Psoas muscle (tissue), 8 donors: ENCODE measurements around the gene CCNI. TPM values are rescaled to one million over a fixed set of nuclear protein-coding genes. Genes with fewer than 3 reads are reported as not detected.
"Not testable (repeated sequence)": the region's sequence is repeated elsewhere in the genome, so short reads cannot be mapped to it uniquely, and the experiment has no call there.

Experiments used
- ATAC-seq, 4 donors: fragments of 200-7000 bp; cut with Tn5 transposase; one replicate each; pipeline ENCODE4 v1.9.1; 2020; ENCODE audit warnings: moderate library complexity in 3 of 4, mild to moderate bottlenecking in 2 of 4
- DNase-seq, 2 donors: peaks; one replicate each; pipeline ENCODE4 v3.0.0-alpha.2; 2020
- H3K27ac ChIP-seq: fragments of 200-600 bp; one replicate; pipeline ENCODE4 v1.8.0; 2022
- H3K27me3 ChIP-seq, 3 donors: fragments of 200-600 bp in 1 of 3; one replicate each; pipeline versions ENCODE4 v1.6.1 to v1.8.0; 2013 to 2022; ENCODE audit warnings: low read length in 2 of 3, mild to moderate bottlenecking in 2 of 3, moderate library complexity in 1 of 3; ENCODE audit not compliant: insufficient read depth in 3 of 3
- H3K36me3 ChIP-seq, 2 donors: fragments of 200-600 bp in 1 of 2; one replicate each; pipeline versions ENCODE4 v1.6.1 to v1.8.0; 2013 to 2022; ENCODE audit warnings: low read depth in 1 of 2, mild to moderate bottlenecking in 1 of 2, moderate library complexity in 1 of 2; ENCODE audit not compliant: insufficient read depth in 1 of 2
- H3K4me1 ChIP-seq: fragments of 200-600 bp; one replicate; pipeline ENCODE4 v1.8.0; 2022
- H3K4me3 ChIP-seq: fragments of 200-600 bp; one replicate; pipeline ENCODE4 v1.8.0; 2022; ENCODE audit warnings: mild to moderate bottlenecking
- H3K9me3 ChIP-seq: fragments of 200-600 bp; one replicate; pipeline ENCODE4 v1.8.0; 2022
- WGBS, 3 donors: extraction: QIAGEN DNeasy Blood & Tissue Kit; methylation state at CpG; one replicate each; pipeline versions ENCODE4 v1.1.6 to v1.1.7; 2013; 5-methylcytosine and 5-hydroxymethylcytosine counted together
- intact Hi-C, 2 donors: fragments of 100-400 bp; cut with DNase I; formaldehyde crosslinking; loops; one replicate each; pipeline versions ENCODE4 v1.11.0 to v1.14.2; 2022
- polyA plus RNA-seq, 3 donors: library from polyadenylated mRNA; stranded (reverse); fragments of 200-250 nt; gene quantifications; one replicate each; pipeline ENCODE4 v1.2.3, GENCODE V29; 2013
- total RNA-seq, 4 donors: library from RNA; stranded (reverse); fragmentation: NEBNext Ultra II Directional in 2 of 4; extraction: Animal tissue kit (Norgen Biotek cat#: 25700) in 2 of 4; gene quantifications; one replicate each; pipeline versions ENCODE4 v1.2.1 to v1.2.4, GENCODE V29; 2021 to 2023
- TF ChIP-seq, protein P1 (sequence below): fragments of 200-600 bp; IDR thresholded peaks from one replicate; pipeline ENCODE4 v1.8.0; 2022; ENCODE audit warnings: antibody characterized with exemption
- donor health status: healthy with polysubstance abuse.
- donor health status: DM: no; HTN: no; CAD: no; lungs with moderate emphysema.
- donor health status: Bipolar disorder and iron deficiency.
- donor health status: healthy.
- donor health status: DM: yes; HTN: yes; CAD: no.
- donor health status: DM: no; HTN: no; CAD: no.
- donor health status: DM: no; HTN: no; CAD: no.
- donor health status: DM: yes; HTN: yes; CAD: no.

The CCNI gene
- total and polyA plus RNA-seq, 7 donors, result 82.1 to 182 (median 147) TPM

- no peak for DNase-seq
- peaks cover 0 to 48% of the 10 kb centered on the region in 2 donors for H3K36me3 ChIP-seq
- 86 to 94% (median 91%) methylated on average over 1 of the region's 1 CpG for WGBS, 3 donors
- TF ChIP-seq, protein P1, sequence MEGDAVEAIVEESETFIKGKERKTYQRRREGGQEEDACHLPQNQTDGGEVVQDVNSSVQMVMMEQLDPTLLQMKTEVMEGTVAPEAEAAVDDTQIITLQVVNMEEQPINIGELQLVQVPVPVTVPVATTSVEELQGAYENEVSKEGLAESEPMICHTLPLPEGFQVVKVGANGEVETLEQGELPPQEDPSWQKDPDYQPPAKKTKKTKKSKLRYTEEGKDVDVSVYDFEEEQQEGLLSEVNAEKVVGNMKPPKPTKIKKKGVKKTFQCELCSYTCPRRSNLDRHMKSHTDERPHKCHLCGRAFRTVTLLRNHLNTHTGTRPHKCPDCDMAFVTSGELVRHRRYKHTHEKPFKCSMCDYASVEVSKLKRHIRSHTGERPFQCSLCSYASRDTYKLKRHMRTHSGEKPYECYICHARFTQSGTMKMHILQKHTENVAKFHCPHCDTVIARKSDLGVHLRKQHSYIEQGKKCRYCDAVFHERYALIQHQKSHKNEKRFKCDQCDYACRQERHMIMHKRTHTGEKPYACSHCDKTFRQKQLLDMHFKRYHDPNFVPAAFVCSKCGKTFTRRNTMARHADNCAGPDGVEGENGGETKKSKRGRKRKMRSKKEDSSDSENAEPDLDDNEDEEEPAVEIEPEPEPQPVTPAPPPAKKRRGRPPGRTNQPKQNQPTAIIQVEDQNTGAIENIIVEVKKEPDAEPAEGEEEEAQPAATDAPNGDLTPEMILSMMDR, result no peak
- no peak for ATAC-seq
- H3K9me3 ChIP-seq, result no peaks in the 10 kb centered on the region
- H3K4me1 ChIP-seq, result peaks cover 17% of the 10 kb centered on the region
- no peak overlapping the region for H3K4me3 ChIP-seq
- H3K27ac ChIP-seq, result no peak overlapping the region
- no peaks in the 10 kb centered on the region for H3K27me3 ChIP-seq
- intact Hi-C loops, result loop anchor here in 1 of 2 donors (10.0 kb wide), 2 partner anchors 85 to 525 kb away; no protein-coding TSS in a partner anchor
These were observed 35.5 kb downstream of the CCNI start for GRCh38 chr4:77040270-77040669.

GRCh38 chr4:77039796-77040195 lies 36.0 kb downstream of the CCNI start:
- no peak overlapping the region for H3K4me3 ChIP-seq
- DNase-seq (no peak), ATAC-seq (no peak)
- TF ChIP-seq, protein P1, result no peak
- 64 to 94% (median 94%) methylated on average over 2 of the region's 2 CpGs for WGBS, 3 donors
- H3K36me3 ChIP-seq, result peaks cover 0 to 53% of the 10 kb centered on the region in 2 donors
- H3K9me3 ChIP-seq, result no peaks in the 10 kb centered on the region
- peaks cover 17% of the 10 kb centered on the region for H3K4me1 ChIP-seq
- intact Hi-C loops, result loop anchor here in 1 of 2 donors (10.0 kb wide), 2 partner anchors 85 to 525 kb away; no protein-coding TSS in a partner anchor
- H3K27me3 ChIP-seq, result no peaks in the 10 kb centered on the region
- H3K27ac ChIP-seq, result no peak overlapping the region

- H3K27me3 ChIP-seq, result no peaks in the 10 kb centered on the region
- no peak overlapping the region for H3K27ac ChIP-seq
- peaks cover 0 to 73% of the 10 kb centered on the region in 2 donors for H3K36me3 ChIP-seq
- no peak for ATAC-seq
- WGBS, 3 donors, result 93 to 95% (median 94%) methylated on average over 3 of the region's 3 CpGs
- TF ChIP-seq, protein P1, result no peak
- no peaks in the 10 kb centered on the region for H3K9me3 ChIP-seq
- H3K4me3 ChIP-seq, result no peak overlapping the region
- DNase-seq, result no peak
- intact Hi-C loops, result no loop called here
- peaks cover 6% of the 10 kb centered on the region for H3K4me1 ChIP-seq
These were observed 38.1 kb downstream of the CCNI start for GRCh38 chr4:77037736-77038135.

GRCh38 chr4:77037168-77037567 lies 38.6 kb downstream of the CCNI start:
- H3K4me3 ChIP-seq, ATAC-seq, H3K27ac ChIP-seq, intact Hi-C loops, H3K9me3 ChIP-seq, H3K4me1 ChIP-seq, DNase-seq, H3K27me3 ChIP-seq: not testable (repeated sequence)
- H3K36me3 ChIP-seq, result peaks cover 1 to 79% of the 10 kb centered on the region in 2 donors
- 96 to 98% (median 98%) methylated on average over 5 of the region's 5 CpGs for WGBS, 3 donors

GRCh38 chr4:77036206-77036605 lies 39.6 kb downstream of the CCNI start:
- TF ChIP-seq, protein P1, result no peak
- DNase-seq (no peak), ATAC-seq (no peak)
- WGBS, 3 donors, result 75 to 89% (median 76%) methylated on average over 2 of the region's 2 CpGs
- no peak overlapping the region for H3K4me3 ChIP-seq
- peaks cover 6 to 89% of the 10 kb centered on the region in 2 donors for H3K36me3 ChIP-seq
- intact Hi-C loops, result no loop called here
- no peaks in the 10 kb centered on the region for H3K27me3 ChIP-seq
- H3K27ac ChIP-seq, result no peak overlapping the region
- no peaks in the 10 kb centered on the region for H3K9me3 ChIP-seq
- H3K4me1 ChIP-seq, result peaks cover 6% of the 10 kb centered on the region
